GM19397 (cell line): Measurements from ENCODE around the gene ATP2C1.
"Not testable (repeated sequence)": the region's sequence is repeated elsewhere in the genome, so short reads cannot be mapped to it uniquely, and the experiment has no call there.

Experiments
- ATAC-seq: cut with Tn5 transposase; IDR thresholded peaks from one replicate; pipeline ENCODE4 v1.9.1; 2021; ENCODE audit warnings: mild to moderate bottlenecking, moderate library complexity; ENCODE audit not compliant: unreplicated experiment

Gene ATP2C1

GRCh38 chr3:130935761-130936492 lies 42.0 kb downstream of the ATP2C1 start:
- ATAC-seq = no peak

GRCh38 chr3:130939753-130940152 lies 45.9 kb downstream of the ATP2C1 start:
- ATAC-seq = no peak

GRCh38 chr3:130941793-130942192 lies 47.9 kb downstream of the ATP2C1 start:
- no peak for ATAC-seq

- no peak for ATAC-seq
Measured at GRCh38 chr3:130946882-130947281, 53.0 kb downstream of the ATP2C1 start.

GRCh38 chr3:130948001-130948773 lies 54.3 kb downstream of the ATP2C1 start:
- no peak for ATAC-seq

- no peak for ATAC-seq
Measured at GRCh38 chr3:130948929-130949328, 55.0 kb downstream of the ATP2C1 start.

GRCh38 chr3:130950124-130950523 lies 56.2 kb downstream of the ATP2C1 start:
- no peak for ATAC-seq

GRCh38 chr3:130950641-130951040 lies 56.8 kb downstream of the ATP2C1 start:
- ATAC-seq = no peak

- ATAC-seq = no peak
Measured at GRCh38 chr3:130955481-130955880, 61.6 kb downstream of the ATP2C1 start.

- no peak for ATAC-seq
Measured at GRCh38 chr3:130956281-130956680, 62.4 kb downstream of the ATP2C1 start.

- no peak for ATAC-seq
Measured at GRCh38 chr3:130956721-130957120, 62.8 kb downstream of the ATP2C1 start.

- ATAC-seq = no peak
Measured at GRCh38 chr3:130960139-130960795, 66.4 kb downstream of the ATP2C1 start.

- no peak for ATAC-seq
Measured at GRCh38 chr3:130961458-130961857, 67.6 kb downstream of the ATP2C1 start.

- no peak for ATAC-seq
Measured at GRCh38 chr3:130963444-130963843, 69.6 kb downstream of the ATP2C1 start.

- no peak for ATAC-seq
Measured at GRCh38 chr3:130963878-130964277, 70.0 kb downstream of the ATP2C1 start.

- no peak for ATAC-seq
Measured at GRCh38 chr3:130967281-130967680, 73.4 kb downstream of the ATP2C1 start.

- ATAC-seq = no peak
Measured at GRCh38 chr3:130968221-130968620, 74.3 kb downstream of the ATP2C1 start.

GRCh38 chr3:130969621-130970020 lies 75.7 kb downstream of the ATP2C1 start:
- ATAC-seq = no peak

GRCh38 chr3:130971208-130971607 lies 77.3 kb downstream of the ATP2C1 start:
- no peak for ATAC-seq

GRCh38 chr3:130972592-130972991 lies 78.7 kb downstream of the ATP2C1 start:
- ATAC-seq = not testable (repeated sequence)

GRCh38 chr3:130973406-130973805 lies 79.5 kb downstream of the ATP2C1 start:
- ATAC-seq = no peak

- ATAC-seq = no peak
Measured at GRCh38 chr3:130974201-130974600, 80.3 kb downstream of the ATP2C1 start.
